Lung microvascular endothelial cell (primary cell): ENCODE results near the gene RPH3AL. TPM values are rescaled to one million over a fixed set of nuclear protein-coding genes. Genes with fewer than 3 reads are reported as not detected.
A peak's percentile ranks its signal among the peaks of the same experiment; 100 is the strongest.

ENCODE experiments used
- DNase-seq, 2 donors: peaks; one replicate each; pipeline versions ENCODE4 v3.0.0 to v3.0.0-alpha.2; 2010; ENCODE audit warnings: low read depth in 2 of 2
- total RNA-seq: library from RNA; depleted of rRNA; stranded (reverse); fragments of >200 nt; gene quantifications from 2 replicates; pipeline ENCODE4 v1.2.1, GENCODE V29; 2014

The RPH3AL gene
- total RNA-seq, 1 donor from 2014 or later: 22.2 TPM

DNA sequence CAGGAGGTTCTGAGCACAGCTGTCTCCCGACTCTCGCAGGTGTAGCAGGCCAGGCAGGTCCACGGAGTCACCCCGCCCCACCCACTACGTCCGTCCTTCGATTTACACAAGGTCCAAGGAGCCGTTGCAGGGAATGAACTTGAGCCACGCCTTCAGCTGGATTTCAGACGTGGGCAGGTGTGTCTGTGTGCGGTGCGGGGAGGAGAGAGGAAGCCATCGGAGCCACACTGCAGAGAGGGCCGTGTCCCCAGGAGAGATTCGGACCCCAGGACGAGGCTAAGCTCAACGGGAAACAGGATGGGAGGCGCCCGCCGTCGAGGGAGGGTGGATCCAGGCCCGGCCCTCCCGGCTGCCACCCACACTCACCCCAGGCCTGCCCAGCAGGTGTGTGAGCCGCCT, 50.3 kb downstream of the RPH3AL start:
- no peak for DNase-seq

DNA sequence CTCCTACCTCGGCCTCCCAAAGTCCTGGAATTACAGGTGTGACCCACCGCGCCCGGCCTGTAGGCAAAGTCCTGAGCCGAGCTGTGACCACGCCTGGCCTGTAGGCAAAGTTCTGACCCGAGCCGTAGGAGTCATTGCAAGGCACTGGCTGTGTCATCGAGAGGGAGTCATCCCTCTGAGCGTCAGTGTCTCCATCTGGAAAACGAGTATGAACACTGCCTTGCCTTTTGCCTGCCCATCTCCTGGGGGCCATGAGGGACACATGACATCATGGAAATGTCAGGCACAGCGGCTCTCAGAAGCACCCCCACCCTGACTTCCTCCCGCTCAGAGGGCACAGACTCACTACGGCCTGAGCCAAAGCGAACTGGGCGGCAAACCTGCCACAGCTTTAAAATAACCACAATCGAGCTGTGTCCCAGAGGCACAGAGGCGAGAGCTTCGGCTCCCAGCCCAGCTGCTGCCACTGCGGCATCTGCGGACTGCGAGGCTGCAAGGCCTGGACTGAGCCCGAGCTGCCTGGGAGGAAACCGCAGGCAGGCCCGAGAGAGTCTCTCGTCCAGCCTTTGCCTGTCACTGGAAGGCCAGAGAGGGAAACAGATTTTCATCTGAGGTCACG, 50.8 kb downstream of the RPH3AL start:
- peak; percentile 33 to 37 for DNase-seq

DNA sequence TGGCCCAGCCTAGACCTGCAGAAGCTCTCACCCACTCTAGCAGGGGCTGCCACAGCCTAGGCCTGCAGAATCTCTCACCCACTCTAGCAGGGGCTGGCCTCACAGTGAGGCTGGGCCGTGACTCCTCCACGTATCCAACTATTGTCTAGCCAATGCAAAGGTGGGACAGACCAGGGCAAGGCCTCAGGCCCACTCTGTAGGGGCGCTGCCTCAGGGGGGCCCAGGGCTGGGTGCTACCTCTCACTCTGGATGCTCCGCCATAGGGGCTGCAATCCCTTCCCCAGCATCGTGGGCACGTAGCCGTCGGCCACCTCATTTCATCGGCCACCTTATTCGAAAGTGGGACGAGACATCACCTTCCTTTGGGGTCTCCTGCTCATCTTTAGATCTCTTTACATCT, 51.7 kb downstream of the RPH3AL start:
- no peak for DNase-seq

- DNase-seq: no peak
Observed at GRCh38 chr17:299546-299945, 53.1 kb downstream of the RPH3AL start.

- DNase-seq: no peak
Observed at GRCh38 chr17:298791-299450, 53.7 kb downstream of the RPH3AL start.

GRCh38 chr17:297758-298157, 54.8 kb downstream of the RPH3AL start:
- DNase-seq: no peak

DNA sequence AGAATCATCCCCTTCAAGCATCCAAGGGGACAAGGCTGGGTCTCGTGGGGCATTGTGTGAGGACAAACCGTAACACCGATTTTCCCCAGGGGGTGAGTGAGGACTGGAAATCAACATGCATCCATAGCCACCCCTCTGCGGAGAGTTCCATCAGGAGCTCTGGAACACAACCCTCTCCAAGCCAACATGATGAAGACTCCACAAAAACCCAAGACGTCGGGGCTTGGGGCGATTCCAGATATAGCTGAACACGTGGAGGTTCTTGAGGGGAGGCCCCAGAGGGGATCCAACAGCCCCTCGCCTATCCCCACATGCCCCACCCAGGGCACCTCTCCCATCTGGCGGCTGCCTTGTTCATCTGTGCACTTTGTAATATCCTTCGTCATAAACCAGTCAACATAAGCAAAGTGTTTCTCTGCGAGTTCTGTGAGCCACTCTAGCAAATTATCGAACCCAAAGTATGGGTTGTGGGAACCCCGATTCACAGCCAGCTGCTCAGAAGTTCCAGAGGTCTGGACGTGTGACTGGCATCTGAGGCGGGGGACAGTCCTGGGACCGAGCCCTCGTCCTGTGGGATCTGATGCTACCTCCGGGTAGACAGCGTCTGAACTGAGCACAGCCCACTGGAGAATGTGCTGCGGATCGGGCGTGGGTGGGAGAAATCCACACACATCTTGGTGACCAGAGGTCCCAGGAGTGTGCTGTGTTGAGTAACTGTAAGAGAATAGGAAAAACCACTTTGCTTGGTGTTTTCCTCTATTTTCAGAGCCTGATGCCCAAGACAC, 55.5 kb downstream of the RPH3AL start:
- no peak for DNase-seq

DNA sequence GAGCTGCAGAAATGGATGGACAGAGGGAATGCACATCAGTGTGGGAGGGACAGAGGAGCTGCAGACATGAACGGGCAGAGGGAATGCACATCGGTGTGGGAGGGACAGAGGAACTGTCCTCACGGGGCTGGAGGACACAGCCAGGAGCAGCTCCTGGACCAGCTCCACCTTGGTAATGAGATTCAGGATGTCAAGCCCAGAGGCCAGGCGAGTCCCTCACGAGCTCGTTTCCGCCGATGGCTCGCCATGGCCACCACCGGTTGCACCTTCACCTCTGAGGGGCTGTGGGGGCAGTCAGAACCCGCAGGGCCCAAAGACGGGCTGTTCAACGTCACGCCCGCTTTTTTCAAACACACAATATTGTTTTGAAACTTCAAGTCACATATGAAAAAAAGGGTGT, 56.2 kb downstream of the RPH3AL start:
- no peak for DNase-seq

- no peak for DNase-seq
Observed at GRCh38 chr17:292531-293382, 59.9 kb downstream of the RPH3AL start.

- no peak for DNase-seq
Observed at GRCh38 chr17:292016-292415, 60.6 kb downstream of the RPH3AL start.

DNA sequence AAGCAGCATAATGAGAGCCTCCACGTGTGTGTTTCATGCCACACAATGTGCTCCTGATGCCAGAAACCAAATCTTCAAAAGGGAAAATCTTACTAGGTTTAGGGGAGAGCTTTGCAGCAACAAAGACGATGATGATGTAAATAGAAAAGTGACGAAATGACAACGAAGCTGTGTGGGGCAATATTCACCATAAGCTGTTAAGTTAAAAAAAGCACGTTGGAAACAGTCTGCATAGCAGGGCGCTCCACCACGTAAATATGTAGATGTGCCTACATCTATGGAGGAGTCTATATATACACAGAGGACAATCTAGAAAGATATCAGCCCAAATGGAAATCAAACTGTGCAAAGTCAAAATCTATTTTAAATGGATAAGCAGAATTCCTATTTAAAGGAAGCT, 61.0 kb downstream of the RPH3AL start:
- DNase-seq: no peak

DNA sequence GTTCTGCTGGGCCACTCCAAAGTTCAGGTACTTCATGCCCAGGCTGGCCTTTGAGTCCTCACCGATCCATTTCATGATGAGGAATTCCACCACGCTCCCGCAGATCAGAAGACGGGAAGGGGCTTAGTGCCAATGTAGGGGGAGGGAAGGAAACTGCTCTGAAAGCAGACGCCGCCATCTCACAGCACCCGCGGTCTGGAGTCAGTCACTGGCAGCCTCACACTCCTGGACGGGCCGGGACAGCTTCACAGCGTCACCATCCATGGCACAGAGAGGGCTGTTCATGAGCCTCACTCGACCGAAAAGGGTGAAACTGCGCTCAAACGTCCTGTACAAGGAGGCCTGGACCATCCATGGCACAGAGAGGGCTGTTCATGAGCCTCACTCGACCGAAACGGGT, 62.0 kb downstream of the RPH3AL start:
- DNase-seq: no peak

DNA sequence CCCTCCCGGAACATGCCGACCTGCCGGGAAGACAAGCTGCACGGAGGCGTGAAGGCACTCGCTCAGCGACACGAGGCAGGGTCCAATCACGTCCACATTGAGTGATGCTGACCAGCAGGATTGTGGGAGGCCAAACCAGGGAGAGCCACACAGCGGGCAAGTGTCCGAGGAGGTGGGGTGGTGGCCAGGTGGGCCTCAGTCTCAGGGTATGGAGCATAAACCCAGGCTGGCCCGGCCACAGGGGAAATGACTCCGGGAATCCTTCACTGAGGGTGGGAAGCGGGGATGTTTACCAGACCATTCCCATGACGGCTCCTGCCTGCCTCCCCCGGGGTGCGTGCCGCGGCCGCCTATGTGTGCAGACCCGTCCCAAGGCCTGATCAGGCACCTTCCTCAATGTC, 62.5 kb downstream of the RPH3AL start:
- DNase-seq: no peak

- no peak for DNase-seq
Observed at GRCh38 chr17:289409-289808, 63.2 kb downstream of the RPH3AL start.

DNA sequence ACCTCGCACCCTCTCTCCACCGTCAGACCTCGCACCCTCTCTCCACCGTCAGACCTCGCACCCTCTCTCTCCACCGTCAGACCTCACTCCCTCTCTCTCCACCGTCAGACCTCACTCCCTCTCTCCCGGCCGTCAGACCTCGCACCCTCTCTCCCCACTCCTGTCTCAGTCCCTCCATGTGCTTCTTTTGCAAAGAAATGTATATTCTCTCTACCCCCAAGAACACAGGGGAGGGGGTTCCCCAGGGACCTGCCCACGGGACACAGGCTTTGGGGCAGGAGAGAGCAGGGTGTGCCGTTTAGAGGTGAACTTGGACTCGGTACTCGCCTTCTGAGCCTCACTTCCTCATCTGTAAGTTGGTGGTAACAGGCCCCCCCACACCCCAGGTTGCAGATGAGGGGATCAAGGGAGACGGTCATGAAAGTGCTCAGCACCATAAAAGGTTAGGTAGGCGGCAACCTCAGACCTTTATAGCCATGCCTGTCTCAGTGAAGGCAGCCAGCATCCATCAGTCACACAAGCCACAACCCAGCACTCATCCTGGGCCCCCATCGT, 63.7 kb downstream of the RPH3AL start:
- DNase-seq: no peak

GRCh38 chr17:286571-286970, 66.0 kb downstream of the RPH3AL start:
- DNase-seq: no peak

GRCh38 chr17:285751-286422, 66.7 kb downstream of the RPH3AL start:
- no peak for DNase-seq

DNA sequence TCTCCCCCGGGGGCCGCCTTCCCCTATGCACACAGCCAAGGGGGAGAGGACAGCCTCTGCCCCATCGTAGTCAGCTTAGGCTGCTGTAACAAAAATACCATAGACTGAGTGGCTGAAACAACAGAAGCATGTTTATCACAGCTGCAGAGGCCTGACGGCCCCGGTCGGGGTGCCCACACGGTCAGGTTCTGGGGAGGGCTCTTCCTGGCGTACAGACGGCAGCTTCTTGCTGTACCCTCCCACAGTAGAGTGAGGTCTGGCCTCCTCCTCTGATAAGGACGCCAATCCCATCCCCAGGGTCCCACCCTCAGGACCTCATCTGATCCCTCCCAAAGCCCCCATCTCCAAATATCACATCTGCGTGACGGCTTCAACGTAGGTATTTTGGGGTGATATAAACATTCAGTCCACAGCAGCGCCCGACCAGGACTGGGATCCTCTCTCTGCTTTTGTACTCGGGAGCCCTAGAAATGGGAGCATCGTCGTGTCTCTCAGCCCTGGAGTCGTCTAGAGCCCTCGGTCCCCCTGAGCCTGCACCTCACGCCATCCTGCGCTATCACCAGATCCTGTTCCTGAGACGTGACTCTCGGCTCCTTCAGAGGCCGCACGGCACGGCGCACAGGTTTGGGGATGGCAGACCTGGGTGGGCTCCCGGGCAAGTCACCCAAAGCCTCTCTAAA, 67.8 kb downstream of the RPH3AL start:
- no peak for DNase-seq

DNA sequence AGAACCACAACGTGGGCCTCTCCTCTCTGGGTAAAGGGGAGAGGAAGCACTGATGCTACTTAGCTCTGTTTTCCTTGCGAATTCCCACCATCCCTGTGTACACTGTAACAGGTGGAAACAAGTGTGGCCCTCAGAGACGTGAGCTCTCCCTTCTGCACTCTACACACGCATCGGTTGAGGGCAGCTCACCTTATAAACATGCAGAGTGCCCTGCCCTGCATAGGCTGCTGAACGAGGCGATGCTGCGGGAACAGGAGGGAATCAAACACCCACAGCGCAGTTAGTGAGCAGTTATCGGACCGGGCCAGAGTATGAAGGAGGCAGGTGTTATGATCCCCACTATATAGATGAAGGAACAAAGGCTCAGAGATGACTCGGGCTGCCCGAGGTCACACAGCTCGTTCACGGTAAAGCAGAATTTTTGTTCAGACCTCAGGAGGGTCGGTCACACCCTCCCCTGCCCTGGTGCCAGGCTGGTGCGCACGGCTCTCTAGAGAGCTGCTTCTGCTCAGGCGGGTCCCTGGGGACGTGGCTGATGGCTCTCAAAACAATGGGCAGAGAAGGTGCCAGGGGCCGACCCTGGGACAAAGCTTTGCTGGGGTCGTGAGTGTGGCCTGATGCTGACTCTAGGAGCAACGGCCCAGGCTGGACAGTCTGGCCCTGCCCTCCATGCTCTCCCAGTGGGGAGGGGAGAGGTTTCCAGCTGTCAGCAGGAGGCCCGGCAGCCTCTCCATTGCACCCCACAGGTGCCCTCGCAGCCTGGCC, 68.5 kb downstream of the RPH3AL start:
- no peak for DNase-seq
